GM18499 (cell line): ENCODE measurements around the gene PPM1F.

Source experiments
- ATAC-seq: cut with Tn5 transposase; IDR thresholded peaks from one replicate; pipeline ENCODE4 v1.9.1; 2021; ENCODE audit warnings: moderate number of reproducible peaks; ENCODE audit not compliant: insufficient read depth, unreplicated experiment

The PPM1F gene

DNA sequence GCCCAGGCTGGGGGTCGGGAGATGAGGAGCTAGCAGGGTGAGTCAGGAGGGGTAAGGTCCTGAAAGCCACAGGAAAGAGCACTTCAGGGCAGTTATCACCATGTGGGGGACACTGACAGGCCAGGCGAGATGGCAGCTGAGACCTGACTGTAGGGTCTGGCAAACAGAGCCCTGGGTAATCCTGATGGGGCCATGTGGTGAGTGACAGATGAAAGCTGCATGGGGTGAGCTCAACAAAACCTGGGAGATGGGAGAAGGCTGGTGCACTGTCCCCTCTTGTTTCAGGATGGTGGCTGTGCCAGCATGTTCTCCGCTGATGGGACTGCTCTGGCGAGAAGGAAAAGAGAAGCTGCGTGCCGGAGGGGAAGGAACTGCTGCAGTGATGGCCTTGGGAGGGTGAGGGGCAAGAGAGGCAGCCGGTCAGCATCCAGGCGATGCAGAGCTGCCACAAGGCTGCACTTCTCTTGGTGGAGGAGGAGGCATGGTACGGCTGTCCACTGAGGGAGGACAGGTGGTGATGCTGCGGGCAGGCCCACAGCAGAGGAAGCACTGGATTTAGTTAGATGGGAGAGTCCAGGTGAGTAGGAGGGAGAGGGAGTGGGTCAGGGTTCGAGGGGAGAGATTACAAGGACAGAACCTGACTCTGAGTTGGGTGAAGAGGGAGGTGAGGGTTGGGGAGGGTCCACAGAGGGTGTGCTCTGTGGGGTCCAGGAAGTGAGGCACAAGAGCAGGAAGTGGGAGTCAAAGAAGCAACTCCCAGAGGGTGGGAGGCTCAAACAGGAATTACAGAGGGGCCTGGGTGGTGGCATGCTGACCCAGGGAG is 26.1 kb upstream of the PPM1F start:
- no peak for ATAC-seq

DNA sequence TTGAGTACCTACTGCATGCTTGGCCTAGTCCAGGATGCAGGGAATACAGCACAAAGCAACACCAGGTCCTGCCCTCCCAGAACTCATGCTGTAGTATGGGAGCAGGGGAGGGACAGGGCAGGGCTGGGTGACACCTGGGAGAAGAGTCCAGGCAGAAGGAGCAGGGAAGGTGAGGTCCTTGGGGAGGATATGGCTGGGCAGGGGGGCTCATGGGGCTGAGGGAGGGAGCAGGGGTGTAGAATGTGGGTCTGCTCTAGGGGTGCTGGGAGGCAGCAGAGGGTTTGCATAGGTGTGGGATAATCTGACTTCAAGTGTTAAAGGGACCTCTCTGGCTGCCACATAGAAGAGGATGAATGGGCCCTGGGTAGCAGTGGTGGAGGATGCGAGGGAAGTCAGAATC is 25.2 kb upstream of the PPM1F start:
- no peak for ATAC-seq

DNA sequence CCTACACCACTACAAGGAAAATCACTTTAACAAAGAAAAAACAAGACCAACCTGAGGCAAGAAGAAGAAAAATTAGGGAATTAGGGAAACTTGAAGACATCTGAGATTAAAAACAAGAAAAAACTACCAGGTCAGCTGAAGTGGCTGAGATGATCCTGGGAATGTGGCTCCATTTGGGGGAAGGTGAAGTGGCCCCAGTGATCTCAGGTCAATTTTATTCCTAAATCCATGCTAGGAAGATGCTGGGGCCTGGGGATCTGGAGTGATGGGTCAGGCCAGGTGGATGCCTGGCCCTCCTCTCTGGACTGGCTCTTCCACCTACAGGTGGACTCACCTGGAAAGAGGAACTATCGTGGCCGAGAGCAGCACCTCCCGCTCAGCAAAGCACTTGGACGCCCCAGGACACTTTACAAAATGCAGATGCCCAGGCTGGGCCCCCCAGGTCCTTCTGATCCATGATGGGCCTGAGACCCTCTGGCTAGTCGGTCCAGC is 23.3 kb upstream of the PPM1F start:
- ATAC-seq: no peak

DNA sequence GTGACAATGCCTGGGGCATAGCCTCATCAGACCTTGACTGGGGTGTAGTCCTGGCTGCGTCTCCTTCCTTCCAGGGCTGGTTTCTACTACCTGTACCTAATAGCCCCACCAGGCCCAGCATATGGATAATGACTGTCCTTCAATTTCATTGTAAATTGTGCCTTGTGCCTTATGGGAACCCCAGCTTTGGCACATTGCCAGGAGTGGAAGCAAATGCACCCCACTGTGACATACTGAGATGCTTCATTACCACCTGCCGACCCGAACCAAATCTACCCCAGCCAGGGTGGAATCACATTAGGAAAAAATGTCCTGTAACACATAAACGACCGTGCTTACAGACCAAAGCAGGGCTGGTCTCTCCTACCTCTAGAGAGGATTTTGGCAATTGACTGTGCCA is 22.6 kb upstream of the PPM1F start:
- ATAC-seq: no peak

DNA sequence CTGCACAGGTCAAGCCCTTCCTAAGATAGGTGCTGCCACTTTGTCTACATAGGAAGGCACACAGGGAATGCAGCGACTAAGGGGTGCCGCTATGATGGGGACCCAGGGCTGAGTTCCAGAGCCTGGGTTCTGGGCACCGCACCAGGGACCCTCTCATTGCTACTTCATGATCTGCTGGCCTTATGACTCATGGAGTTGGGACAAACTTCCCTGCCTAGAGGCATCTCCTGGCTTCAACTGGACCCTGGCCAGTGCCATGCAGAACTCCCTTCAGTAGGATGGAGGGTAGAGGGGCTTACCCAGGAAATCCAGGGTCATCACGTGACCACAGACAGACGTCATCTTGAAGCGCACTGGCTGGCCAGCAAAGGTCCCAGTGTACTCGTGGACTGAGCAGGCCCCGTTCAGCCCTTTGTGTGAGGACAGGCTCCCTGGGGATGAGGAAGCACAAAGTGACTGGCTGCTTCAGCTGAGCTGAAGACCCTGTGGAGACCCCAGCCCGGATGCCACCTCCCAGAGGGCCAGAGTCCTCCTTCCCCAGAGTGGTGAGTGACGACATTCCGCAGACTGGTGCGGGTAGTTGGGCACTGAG is 21.5 kb upstream of the PPM1F start:
- ATAC-seq: no peak

DNA sequence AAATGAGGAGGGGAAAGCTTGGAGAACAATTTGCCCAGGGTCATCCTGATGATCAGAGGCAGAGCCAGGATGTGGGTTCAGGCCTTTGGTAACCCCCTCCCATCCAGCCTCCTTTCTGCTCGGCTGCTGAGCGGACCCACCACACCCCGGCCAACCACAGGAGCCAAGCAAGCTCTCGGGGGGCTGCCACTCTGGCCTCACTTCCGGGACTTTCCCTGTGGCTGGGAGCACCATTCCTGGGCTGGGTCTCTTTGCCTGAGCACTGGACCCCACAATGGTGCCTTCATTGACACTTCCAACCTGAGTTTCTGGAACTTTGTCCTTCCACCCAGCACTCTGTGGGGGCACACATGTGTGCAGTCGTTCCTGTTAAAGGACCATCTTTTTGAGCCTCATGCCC is 20.2 kb upstream of the PPM1F start:
- no peak for ATAC-seq

DNA sequence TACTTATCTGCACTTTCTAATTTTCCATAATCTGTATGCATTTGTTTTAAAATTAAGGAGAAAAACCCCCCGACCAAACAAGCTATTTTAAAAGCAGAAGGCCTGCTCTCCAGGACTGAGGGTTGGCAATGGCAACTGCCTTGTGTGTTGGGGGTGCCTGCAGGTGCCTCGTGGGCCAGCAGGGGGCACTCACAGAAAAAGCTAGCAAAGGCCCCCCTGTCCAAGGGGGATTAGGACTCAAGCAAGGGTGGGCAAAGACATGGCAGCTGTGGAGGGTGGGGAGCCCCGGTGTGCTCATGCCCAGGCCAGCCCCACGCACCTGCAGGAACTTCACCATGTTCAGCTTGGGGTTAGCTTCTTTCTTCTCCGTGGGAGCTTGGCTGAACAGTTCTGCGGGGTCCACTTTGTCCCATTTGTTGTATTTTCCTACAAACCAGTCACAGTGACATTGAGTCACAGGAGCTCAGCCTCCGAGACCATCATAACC is 19.7 kb upstream of the PPM1F start:
- no peak for ATAC-seq

DNA sequence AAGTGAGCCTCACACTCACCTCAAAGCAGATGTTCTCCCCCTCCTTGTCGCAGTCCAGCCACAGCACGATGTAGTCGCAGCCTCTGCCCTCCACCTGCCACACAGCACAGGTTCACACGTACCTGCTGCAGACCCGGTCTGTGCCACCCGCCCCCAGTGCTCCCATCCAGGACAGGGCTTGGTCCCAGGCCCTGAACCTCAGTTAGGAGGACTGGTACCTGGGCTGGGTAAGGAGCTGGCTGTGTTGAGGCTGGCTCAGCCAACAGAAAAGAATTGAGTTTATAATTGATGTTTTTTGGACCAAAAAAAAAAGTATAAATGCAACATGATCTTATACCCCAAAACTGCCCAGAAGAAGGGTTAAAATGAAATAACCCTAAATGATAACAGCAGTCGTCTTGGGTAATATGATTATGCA is 19.2 kb upstream of the PPM1F start:
- no peak for ATAC-seq

DNA sequence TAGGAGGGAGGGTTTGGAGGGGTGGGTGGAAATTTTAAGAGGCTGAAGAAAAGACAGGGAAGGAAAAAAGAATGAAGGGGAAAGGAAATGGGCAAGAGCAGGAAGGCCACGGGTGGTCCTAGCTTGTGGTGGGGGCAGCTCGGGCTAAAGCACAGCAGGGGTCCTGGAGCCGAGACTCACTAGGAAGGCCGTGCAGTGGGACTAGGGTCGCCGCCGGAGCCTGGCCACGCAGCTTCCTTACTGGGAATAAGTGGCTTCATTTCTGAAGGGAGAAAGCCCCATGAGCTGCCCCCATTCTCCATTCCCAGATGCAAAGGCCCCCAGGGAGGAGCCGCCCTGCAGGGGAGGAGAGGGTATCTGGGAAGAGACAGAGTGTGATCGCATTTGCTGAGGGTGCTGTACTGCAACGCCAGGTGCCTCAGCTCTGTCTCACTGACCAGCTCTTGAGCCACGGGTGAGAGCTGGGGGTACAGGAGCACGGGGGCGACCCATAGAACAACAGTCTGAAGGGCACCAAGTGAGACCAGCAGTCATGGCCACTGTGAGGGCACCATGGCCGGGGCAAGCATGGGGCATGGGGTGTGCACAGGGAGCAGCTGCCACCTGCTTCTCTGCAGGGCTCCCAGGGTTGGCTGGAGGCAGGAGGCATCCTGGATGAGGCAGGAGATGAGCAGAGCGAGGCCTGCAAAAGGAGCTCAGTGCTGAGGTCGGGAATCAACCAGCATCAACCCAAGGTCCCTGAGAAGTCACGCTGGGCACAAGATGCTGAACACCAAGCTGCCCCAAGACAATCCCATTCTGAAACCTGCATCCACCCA is 18.4 kb upstream of the PPM1F start:
- ATAC-seq: no peak

DNA sequence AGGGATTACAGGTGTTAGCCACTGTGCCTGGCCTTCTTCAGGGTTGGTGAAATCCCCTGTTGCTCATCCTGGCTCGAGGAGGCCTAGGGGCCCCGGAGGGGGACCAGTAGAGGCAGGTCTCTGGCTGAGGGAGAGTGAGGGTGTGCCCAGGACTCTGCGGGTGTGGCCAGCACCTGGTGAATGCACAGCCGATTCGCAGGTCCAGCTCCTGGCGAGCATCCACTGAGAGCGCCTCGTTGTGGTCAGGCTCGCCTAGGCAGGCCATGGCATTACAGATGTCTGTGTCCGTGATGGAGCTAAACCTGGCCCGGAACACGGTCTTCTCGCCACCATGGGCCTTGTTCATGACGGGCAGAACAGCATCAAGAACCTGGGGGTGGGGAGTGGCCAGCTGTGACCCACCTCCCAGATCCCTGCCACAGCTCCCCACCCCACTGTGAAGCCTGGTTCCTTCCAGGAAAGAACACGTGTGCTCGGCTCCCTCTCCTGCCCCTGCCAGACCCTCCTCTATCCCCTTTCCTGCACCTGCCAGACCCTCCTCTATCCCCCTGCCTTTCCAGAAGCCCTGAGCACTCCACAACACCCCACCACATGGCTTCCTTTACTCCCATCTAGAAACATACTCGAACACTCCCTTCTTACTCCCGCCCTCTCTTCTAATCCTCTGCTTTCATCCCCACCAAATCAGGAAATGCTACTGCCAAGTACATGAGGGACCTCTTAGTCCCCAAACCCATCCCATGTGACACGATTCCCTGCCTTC is 17.6 kb upstream of the PPM1F start:
- ATAC-seq: no peak

DNA sequence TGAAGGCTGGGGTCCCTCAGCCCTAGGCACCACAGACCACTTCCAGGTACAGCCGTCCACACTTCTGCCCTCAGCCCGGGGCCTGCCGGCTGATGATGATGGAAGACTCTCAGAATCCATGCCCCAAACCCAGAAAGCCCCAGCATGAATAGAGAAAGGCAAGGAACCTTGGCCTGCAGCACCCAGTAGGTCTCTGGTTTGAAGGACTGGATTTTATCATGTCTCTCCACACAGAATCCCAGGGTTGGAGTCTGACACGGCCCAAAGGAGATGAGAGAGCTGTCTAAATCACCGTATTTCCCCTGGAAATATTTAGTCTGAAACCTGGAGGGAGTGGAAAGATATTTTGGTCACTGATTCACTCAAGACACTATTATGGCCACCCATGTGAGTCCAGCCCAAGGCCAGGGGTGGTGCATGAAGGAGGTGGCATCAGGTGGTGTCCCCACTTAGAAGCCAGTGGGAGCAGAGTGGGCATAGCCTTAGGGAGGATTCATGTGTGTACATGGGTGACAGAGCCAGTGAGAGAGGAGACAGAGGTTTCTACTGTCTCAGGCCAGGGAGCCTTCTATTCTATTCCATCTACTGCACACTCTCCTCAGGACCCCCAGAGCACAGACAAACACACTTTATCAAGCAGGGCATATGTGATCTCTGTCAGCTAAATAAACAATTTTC is 15.9 kb upstream of the PPM1F start:
- ATAC-seq: no peak

DNA sequence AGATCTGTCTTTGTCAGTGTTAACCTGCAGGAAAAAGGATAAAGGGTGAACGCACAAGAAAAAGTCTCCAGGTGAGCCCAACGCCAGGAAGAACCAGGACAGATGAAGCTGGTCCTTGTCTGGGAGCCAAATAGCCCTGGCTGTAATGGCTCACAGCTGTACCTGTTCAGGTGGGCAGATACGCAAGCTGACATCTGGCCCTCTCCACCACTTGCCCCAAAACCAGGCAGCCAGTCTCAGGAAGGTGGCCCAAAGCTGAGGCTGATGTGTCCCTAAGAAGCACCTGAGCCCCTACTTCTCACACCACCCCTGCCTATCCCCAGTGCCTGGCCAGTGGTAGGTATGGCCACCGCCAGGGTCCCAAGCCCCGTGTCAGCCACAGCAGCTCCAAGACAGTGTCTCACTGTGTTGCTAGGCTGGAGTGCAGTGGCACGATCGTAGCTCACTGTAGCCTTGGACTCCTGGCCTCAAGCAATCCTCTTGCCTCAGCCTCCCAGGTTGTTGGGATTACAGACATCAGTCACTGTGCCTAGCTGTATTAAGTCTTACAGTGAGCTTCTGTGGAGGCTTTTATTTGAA is 15.1 kb upstream of the PPM1F start:
- no peak for ATAC-seq

DNA sequence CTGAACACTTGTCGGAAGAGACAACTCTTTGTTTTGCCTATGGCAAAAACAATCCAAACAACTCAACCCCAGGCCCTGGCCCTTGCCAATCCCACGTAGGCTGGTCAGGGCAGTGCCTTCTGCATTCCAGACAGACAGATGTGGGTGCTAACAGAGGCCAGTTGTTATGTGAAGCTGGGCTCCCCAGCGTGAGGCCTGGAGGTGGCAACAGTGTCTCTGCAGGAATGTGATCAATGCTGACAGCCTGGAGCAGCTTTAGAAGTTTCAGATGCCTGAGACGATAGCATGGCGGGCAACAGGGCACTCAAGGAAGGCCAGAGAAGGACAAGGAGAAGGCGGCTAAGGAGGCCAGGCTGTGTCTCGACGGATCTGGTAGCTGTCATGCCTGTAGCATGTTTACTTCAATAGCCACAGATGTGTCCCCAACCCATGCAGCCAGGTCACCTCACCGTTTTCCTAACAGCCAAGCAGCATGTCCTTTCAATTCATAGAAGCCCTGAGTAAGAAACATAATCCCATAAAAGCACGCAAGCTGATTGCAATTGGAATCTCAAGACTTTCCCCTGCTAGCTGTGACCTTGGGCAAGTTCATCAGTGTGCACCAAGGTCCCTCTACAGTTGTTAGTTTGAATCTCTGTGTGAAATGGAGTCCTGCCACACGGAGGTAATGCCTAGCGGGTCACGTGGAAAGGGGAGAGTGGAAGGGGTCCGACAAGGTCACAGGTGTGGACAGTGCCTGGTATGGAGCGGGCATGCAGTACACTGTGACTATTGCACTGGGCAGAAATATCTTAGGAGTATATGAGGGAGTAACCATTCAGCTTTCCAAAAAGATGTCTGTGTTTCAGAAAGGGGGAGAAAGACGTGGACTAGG is 14.2 kb upstream of the PPM1F start:
- no peak for ATAC-seq

DNA sequence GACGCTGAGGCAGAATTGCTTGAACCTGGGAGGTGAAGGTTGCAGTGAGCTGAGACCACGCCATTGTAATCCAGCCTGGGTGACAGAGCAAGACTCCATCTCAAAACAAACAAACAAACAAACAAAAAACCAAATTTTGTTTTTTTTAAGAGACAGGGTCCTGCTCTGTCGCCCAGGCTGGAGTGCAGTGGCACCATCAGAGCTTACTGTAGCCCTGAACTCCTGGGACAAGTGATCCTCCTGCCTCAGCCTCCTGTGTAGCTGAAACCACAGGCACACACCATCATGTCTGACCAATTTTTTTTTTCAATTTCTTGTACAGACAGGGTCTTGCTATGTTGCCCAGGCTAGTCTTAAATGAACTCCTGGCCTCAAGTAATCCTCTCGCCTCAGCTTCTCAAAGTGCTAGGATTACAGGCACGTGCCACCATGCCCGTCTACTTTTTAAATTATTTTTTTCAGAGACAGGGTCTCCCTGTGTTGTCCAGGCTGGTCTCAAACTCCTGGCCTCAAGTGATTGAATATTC is 13.2 kb upstream of the PPM1F start:
- ATAC-seq: no peak

DNA sequence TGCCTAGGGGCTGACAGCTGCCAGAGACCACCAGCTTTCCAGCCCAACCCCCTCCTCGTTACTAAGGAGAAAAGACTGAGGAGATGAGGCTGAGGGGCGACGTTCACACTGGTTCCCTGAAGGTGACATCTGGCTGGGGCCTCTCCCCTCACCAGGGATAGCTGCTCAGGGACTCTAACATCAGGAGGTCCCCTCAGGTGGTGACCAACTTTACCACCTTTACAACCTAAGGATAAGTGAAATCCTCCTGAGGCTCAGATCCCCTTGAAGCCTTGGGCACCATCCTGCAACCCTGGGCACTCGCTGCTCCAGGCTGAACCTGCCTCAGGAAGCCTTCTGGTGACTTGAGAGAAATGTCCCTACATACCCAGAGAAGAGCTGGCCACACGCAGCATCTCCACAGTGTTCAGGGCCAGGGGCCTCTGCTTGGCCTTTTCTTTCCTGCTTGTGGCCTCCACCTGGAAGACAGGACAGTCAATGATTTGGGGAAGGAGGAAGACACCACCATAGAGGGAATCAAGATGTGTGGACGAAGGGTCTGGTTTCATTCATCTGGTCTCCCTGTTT is 12.4 kb upstream of the PPM1F start:
- ATAC-seq: no peak

DNA sequence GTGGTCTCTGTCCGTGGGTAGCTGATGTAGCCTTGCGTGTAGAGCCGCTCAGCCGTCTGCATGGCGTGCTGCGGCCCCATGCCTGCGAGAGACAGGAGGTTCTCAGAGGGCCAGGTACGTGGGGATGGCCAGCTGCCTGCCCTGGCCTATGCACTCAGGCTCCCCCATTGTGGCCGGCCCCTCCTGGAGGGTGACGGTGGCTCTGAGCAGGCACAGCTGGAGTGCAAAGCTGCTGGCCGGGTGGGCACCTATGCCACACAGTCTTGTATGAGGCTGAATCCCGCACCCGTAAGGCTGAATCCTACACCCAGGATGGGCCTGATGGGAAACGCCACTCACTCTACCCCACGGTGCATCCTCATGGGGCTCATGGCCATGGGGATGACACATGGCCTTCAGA is 11.6 kb upstream of the PPM1F start:
- ATAC-seq: no peak

DNA sequence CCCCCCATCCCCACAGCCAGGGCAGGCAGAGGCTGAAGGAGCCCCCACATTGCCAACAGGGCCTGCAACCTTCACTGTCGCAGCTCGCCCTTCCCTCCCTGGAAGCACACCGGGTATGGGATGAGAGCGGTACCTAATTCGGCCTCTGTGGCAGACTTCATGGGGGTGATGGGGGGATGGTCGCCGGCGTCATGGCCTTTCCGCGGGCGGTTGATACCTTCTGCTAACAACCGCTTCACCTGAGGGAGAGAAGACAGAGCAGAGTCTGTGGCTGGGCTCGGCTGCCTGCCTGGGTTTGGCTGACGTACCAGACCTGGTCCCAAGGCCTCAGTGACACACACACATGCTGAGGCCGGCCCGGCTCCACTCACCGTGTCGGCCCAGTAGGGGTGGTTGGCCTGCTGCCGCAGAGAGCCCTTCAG is 11.2 kb upstream of the PPM1F start:
- ATAC-seq: no peak

DNA sequence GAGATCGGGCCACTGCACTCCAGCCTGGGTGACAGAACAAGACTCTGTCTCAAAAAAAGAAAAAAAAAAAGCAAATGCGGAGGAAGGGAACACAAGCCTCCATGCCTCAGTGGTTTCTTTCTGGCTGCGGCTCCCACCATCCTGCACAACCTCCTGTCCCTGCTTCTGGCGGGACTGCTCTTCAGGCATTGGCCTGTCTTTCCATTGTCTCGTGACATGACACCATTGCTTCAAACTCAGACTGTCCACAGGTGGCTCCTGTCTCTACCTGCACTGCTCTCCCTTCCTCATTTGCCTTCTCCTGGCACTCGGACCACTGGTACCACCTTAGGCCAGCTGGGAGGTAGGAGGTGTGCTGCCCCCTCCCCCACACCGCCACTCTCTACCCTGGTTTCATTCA is 10.6 kb upstream of the PPM1F start:
- no peak for ATAC-seq
